ENCODE data around the gene STK32C.
"Not testable (repeated sequence)": the region's sequence is repeated elsewhere in the genome, so short reads cannot be mapped to it uniquely, and the experiment has no call there.

STK32C gene

GRCh38 chr10:132338876-132339275 lies 31.1 kb upstream of the STK32C start:
- Histone ChIP-seq H3K36me3 (ENCODE audit: control insufficient read depth, insufficient read depth, low read length) (no peaks in the 10 kb centered on the region), H3K4me1 (ENCODE audit: control insufficient read depth, insufficient read depth, low read length) (no peaks in the 10 kb centered on the region), H3K9me3 (ENCODE audit: control insufficient read depth, insufficient read depth, low read length) (no peaks in the 10 kb centered on the region), H3K4me3 (ENCODE audit: low read length) (no peak overlapping the region), H3K27ac (ENCODE audit: low read length) (no peak overlapping the region), H3K27me3 (ENCODE audit: control insufficient read depth, insufficient read depth, low read length) (no peaks in the 10 kb centered on the region)
- no peak for DNase-seq (ENCODE audit: low read depth, low spot score)
- no CpG with 5 or more reads among the region's 10 CpGs for WGBS (ENCODE audit: insufficient coverage, insufficient read length)

GRCh38 chr10:132337854-132338253 lies 30.1 kb upstream of the STK32C start:
- WGBS (ENCODE audit: insufficient coverage, insufficient read length), result no CpG with 5 or more reads among the region's 7 CpGs
- not testable (repeated sequence) for H3K4me3 ChIP-seq (ENCODE audit: low read length); H3K36me3 ChIP-seq (ENCODE audit: control insufficient read depth, insufficient read depth, low read length); DNase-seq (ENCODE audit: low read depth, low spot score); H3K4me1 ChIP-seq (ENCODE audit: control insufficient read depth, insufficient read depth, low read length); H3K9me3 ChIP-seq (ENCODE audit: control insufficient read depth, insufficient read depth, low read length); H3K27ac ChIP-seq (ENCODE audit: low read length); H3K27me3 ChIP-seq (ENCODE audit: control insufficient read depth, insufficient read depth, low read length)

- no peak overlapping the region for H3K27ac ChIP-seq (ENCODE audit: low read length)
Observed at GRCh38 chr10:132336919-132337407, 29.2 kb upstream of the STK32C start.

GRCh38 chr10:132336064-132336746 lies 28.5 kb upstream of the STK32C start:
- H3K27ac ChIP-seq (ENCODE audit: low read length), result no peak overlapping the region
- no peak for DNase-seq (ENCODE audit: low read depth, low spot score)
- H3K36me3 ChIP-seq (ENCODE audit: control insufficient read depth, insufficient read depth, low read length), result no peaks in the 10 kb centered on the region
- no peaks in the 10 kb centered on the region for H3K9me3 ChIP-seq (ENCODE audit: control insufficient read depth, insufficient read depth, low read length)
- WGBS (ENCODE audit: insufficient coverage, insufficient read length), result no CpG with 5 or more reads among the region's 11 CpGs
- no peaks in the 10 kb centered on the region for H3K4me1 ChIP-seq (ENCODE audit: control insufficient read depth, insufficient read depth, low read length)
- no peaks in the 10 kb centered on the region for H3K27me3 ChIP-seq (ENCODE audit: control insufficient read depth, insufficient read depth, low read length)
- no peak overlapping the region for H3K4me3 ChIP-seq (ENCODE audit: low read length)

More at GRCh38 chr10:132336919-132337407, 29.2 kb upstream of the STK32C start:
- Histone ChIP-seq H3K4me3 (ENCODE audit: low read length) (no peak overlapping the region), H3K9me3 (ENCODE audit: control insufficient read depth, insufficient read depth, low read length) (no peaks in the 10 kb centered on the region), H3K4me1 (ENCODE audit: control insufficient read depth, insufficient read depth, low read length) (no peaks in the 10 kb centered on the region), H3K27me3 (ENCODE audit: control insufficient read depth, insufficient read depth, low read length) (no peaks in the 10 kb centered on the region), H3K36me3 (ENCODE audit: control insufficient read depth, insufficient read depth, low read length) (no peaks in the 10 kb centered on the region)
- no CpG with 5 or more reads among the region's 19 CpGs for WGBS (ENCODE audit: insufficient coverage, insufficient read length)
- DNase-seq (ENCODE audit: low read depth, low spot score), result no peak

- Histone ChIP-seq H3K4me1 (ENCODE audit: control insufficient read depth, insufficient read depth, low read length) (no peaks in the 10 kb centered on the region), H3K27ac (ENCODE audit: low read length) (no peak overlapping the region), H3K36me3 (ENCODE audit: control insufficient read depth, insufficient read depth, low read length) (no peaks in the 10 kb centered on the region), H3K4me3 (ENCODE audit: low read length) (no peak overlapping the region), H3K9me3 (ENCODE audit: control insufficient read depth, insufficient read depth, low read length) (no peaks in the 10 kb centered on the region), H3K27me3 (ENCODE audit: control insufficient read depth, insufficient read depth, low read length) (no peaks in the 10 kb centered on the region)
- no peak for DNase-seq (ENCODE audit: low read depth, low spot score)
- no CpG with 5 or more reads among the region's 14 CpGs for WGBS (ENCODE audit: insufficient coverage, insufficient read length)
Observed at GRCh38 chr10:132335189-132336063, 27.7 kb upstream of the STK32C start.

- Histone ChIP-seq H3K4me1 (ENCODE audit: control insufficient read depth, insufficient read depth, low read length) (no peaks in the 10 kb centered on the region), H3K36me3 (ENCODE audit: control insufficient read depth, insufficient read depth, low read length) (no peaks in the 10 kb centered on the region), H3K27ac (ENCODE audit: low read length) (no peak overlapping the region), H3K9me3 (ENCODE audit: control insufficient read depth, insufficient read depth, low read length) (no peaks in the 10 kb centered on the region), H3K4me3 (ENCODE audit: low read length) (no peak overlapping the region), H3K27me3 (ENCODE audit: control insufficient read depth, insufficient read depth, low read length) (no peaks in the 10 kb centered on the region)
- DNase-seq (ENCODE audit: low read depth, low spot score), result no peak
- WGBS (ENCODE audit: insufficient coverage, insufficient read length), result no CpG with 5 or more reads among the region's 4 CpGs
Observed at GRCh38 chr10:132334631-132335188, 27.0 kb upstream of the STK32C start.

GRCh38 chr10:132333386-132333785 lies 25.6 kb upstream of the STK32C start:
- no peaks in the 10 kb centered on the region for H3K27me3 ChIP-seq (ENCODE audit: control insufficient read depth, insufficient read depth, low read length)
- H3K4me1 ChIP-seq (ENCODE audit: control insufficient read depth, insufficient read depth, low read length), result no peaks in the 10 kb centered on the region
- no peak overlapping the region for H3K4me3 ChIP-seq (ENCODE audit: low read length)
- H3K36me3 ChIP-seq (ENCODE audit: control insufficient read depth, insufficient read depth, low read length), result no peaks in the 10 kb centered on the region
- no peak for DNase-seq (ENCODE audit: low read depth, low spot score)
- no peak overlapping the region for H3K27ac ChIP-seq (ENCODE audit: low read length)
- no CpG with 5 or more reads among the region's 7 CpGs for WGBS (ENCODE audit: insufficient coverage, insufficient read length)
- H3K9me3 ChIP-seq (ENCODE audit: control insufficient read depth, insufficient read depth, low read length), result no peaks in the 10 kb centered on the region

- H3K27ac ChIP-seq (ENCODE audit: low read length), result no peak overlapping the region
- no peak for DNase-seq (ENCODE audit: low read depth, low spot score)
- no peaks in the 10 kb centered on the region for H3K9me3 ChIP-seq (ENCODE audit: control insufficient read depth, insufficient read depth, low read length)
- H3K4me1 ChIP-seq (ENCODE audit: control insufficient read depth, insufficient read depth, low read length), result no peaks in the 10 kb centered on the region
- no CpG with 5 or more reads among the region's 16 CpGs for WGBS (ENCODE audit: insufficient coverage, insufficient read length)
- H3K4me3 ChIP-seq (ENCODE audit: low read length), result peak overlapping the region; percentile 31; the same call in 1 of the 2 replicates
- H3K36me3 ChIP-seq (ENCODE audit: control insufficient read depth, insufficient read depth, low read length), result no peaks in the 10 kb centered on the region
- no peaks in the 10 kb centered on the region for H3K27me3 ChIP-seq (ENCODE audit: control insufficient read depth, insufficient read depth, low read length)
Observed at GRCh38 chr10:132332433-132332754, 24.6 kb upstream of the STK32C start.

GRCh38 chr10:132331601-132332432 lies 24.1 kb upstream of the STK32C start, which contains the start of gene LRRC27:
Gene LRRC27, plus strand, starts transcription at chr10:132332193. Its CDS starts 1,332 bp downstream, at chr10:132333525.
- Histone ChIP-seq H3K27ac (ENCODE audit: low read length) (no peak within 1 kb of the TSS), H3K36me3 (ENCODE audit: control insufficient read depth, insufficient read depth, low read length) (no peaks in the 10 kb centered on the region)
- no CpG with 5 or more reads among the region's 89 CpGs for WGBS (ENCODE audit: insufficient coverage, insufficient read length)

GRCh38 chr10:132330486-132330833 lies 22.7 kb upstream of the STK32C start:
- Histone ChIP-seq H3K27ac (ENCODE audit: low read length) (no peak overlapping the region), H3K4me3 (ENCODE audit: low read length) (no peak overlapping the region), H3K4me1 (ENCODE audit: control insufficient read depth, insufficient read depth, low read length) (no peaks in the 10 kb centered on the region), H3K9me3 (ENCODE audit: control insufficient read depth, insufficient read depth, low read length) (peaks cover 2% of the 10 kb centered on the region; the same call in 1 of the 2 replicates), H3K27me3 (ENCODE audit: control insufficient read depth, insufficient read depth, low read length) (no peaks in the 10 kb centered on the region), H3K36me3 (ENCODE audit: control insufficient read depth, insufficient read depth, low read length) (no peaks in the 10 kb centered on the region)
- DNase-seq (ENCODE audit: low read depth, low spot score), result no peak
- no CpG with 5 or more reads among the region's 8 CpGs for WGBS (ENCODE audit: insufficient coverage, insufficient read length)

More at GRCh38 chr10:132331601-132332432, 24.1 kb upstream of the STK32C start, which contains the start of gene LRRC27:
- no peaks in the 10 kb centered on the region for H3K9me3 ChIP-seq (ENCODE audit: control insufficient read depth, insufficient read depth, low read length)
- peak within 1 kb of the TSS; percentile 80; the same call in 1 of the 2 replicates for H3K4me3 ChIP-seq (ENCODE audit: low read length)
- no peaks in the 10 kb centered on the region for H3K27me3 ChIP-seq (ENCODE audit: control insufficient read depth, insufficient read depth, low read length)
- DNase-seq (ENCODE audit: low read depth, low spot score), result peak; percentile 91
- H3K4me1 ChIP-seq (ENCODE audit: control insufficient read depth, insufficient read depth, low read length), result no peaks in the 10 kb centered on the region
